22Rv1 (cell line): ENCODE measurements around the gene ZNF436.

ENCODE experiments used
- ZFX ChIP-seq: fragments of 450-650 bp; IDR thresholded peaks from 2 replicates; pipeline ENCODE4 v1.6.1; 2017; ENCODE audit warnings: antibody characterized with exemption, borderline replicate concordance
- TF ChIP-seq, protein P1 (sequence below): fragments of 450-650 bp; IDR thresholded peaks from 2 replicates; pipeline ENCODE4 v1.5.1; 2017; ENCODE audit warnings: mild to moderate bottlenecking

DNA sequence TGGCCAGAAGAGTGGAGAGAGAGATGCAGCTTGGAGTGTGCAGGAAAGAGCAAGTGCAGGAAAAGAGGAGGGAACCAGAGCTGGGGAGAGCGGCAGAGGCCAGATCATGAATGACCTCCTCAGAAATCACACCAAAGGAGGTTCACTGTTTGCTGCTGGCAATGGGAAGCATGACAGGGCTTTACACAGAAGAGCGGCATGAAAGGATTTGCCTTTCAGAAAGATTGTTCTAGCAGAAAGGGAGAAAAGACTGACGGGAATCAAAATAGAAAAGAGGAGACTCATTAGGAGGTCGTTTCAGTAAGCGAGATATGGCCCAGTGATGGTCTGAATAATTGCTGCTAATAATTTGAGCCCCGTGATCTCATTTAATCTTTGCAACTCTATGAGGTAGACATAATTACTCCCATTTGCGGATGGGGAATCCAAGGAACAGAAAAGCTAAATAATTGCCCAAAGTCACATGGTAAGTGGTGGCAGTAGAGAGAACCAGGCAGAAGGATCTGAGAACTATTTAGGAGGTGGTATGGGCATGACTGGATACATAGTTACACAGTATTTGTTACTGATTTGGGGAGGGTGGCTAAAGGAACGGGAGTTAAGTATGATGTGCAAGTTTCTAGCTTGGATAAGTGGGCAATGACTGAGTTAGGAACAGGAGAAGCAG lies 13.0 kb downstream of the ZNF436 start:
- TF ChIP-seq, protein P1, sequence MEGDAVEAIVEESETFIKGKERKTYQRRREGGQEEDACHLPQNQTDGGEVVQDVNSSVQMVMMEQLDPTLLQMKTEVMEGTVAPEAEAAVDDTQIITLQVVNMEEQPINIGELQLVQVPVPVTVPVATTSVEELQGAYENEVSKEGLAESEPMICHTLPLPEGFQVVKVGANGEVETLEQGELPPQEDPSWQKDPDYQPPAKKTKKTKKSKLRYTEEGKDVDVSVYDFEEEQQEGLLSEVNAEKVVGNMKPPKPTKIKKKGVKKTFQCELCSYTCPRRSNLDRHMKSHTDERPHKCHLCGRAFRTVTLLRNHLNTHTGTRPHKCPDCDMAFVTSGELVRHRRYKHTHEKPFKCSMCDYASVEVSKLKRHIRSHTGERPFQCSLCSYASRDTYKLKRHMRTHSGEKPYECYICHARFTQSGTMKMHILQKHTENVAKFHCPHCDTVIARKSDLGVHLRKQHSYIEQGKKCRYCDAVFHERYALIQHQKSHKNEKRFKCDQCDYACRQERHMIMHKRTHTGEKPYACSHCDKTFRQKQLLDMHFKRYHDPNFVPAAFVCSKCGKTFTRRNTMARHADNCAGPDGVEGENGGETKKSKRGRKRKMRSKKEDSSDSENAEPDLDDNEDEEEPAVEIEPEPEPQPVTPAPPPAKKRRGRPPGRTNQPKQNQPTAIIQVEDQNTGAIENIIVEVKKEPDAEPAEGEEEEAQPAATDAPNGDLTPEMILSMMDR: no peak
- TF ChIP-seq ZFX: no peak
